MM.1S (cell line): ENCODE measurements around the gene PDGFRB.

ENCODE experiments used
- CTCF ChIP-seq: fragments of 300-600 bp; sonication (generic); IDR thresholded peaks from 2 replicates; pipeline ENCODE4 v1.5.1; 2016; ENCODE audit warnings: antibody characterized with exemption, low read length, mixed read lengths
- EZH2phosphoT487 ChIP-seq: fragments of 300-600 bp; sonication (generic); IDR thresholded peaks from 2 replicates; pipeline ENCODE4 v1.6.1; 2018; ENCODE audit warnings: antibody characterized with exemption, low read length

DNA sequence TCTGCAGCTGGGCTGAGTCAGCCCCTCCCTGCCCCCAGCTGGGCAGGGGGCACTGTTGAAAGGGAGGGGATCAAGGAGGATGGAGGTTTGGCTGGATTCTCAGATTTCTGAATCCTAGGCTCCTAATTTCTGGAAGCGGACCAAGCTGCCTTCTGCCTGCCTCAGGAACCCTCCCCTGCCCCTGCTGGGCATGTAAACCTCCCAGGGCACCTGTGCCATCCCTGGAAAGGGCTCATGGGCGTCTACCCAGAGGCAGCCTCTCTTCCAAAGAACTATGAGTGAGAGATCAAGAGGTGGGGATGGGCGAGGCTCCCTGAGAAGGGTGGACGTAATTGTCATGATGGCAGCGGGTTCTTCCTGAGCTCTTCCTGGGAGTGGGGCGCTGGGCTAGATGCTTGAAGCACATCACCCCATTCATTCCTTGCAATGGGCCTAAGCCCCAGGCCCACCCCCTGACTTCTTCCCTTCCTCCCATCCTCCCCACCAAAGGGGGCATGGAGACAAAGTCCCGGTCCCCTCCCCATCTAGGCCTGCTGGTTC is 90.9 kb downstream of the PDGFRB start:
- TF ChIP-seq EZH2phosphoT487: no peak
- TF ChIP-seq CTCF: no peak
